Hematopoietic multipotent progenitor cell treated with erythropoietin and hydrocortisone succinate and interleukin-3 and kit ligand, for 15 days (in vitro differentiated cells): ENCODE data around the gene USP22.

Experiments
- DNase-seq: peaks from one replicate; pipeline ENCODE4 v3.0.0-alpha.2; 2015; ENCODE audit warnings: low spot score

The USP22 gene

GRCh38 chr17:21001111-21001812 lies 41.5 kb downstream of the USP22 start:
- DNase-seq = no peak

GRCh38 chr17:20999841-21000532 lies 42.8 kb downstream of the USP22 start:
- DNase-seq = no peak

- no peak for DNase-seq
Measured at GRCh38 chr17:20999044-20999573, 43.7 kb downstream of the USP22 start.

GRCh38 chr17:20998571-20999043 lies 44.2 kb downstream of the USP22 start:
- DNase-seq = no peak

- no peak for DNase-seq
Measured at GRCh38 chr17:20997711-20998570, 44.9 kb downstream of the USP22 start.

GRCh38 chr17:20996724-20997615 lies 45.8 kb downstream of the USP22 start:
- no peak for DNase-seq

- DNase-seq = no peak
Measured at GRCh38 chr17:20995873-20996723, 46.7 kb downstream of the USP22 start.

- no peak for DNase-seq
Measured at GRCh38 chr17:20995164-20995872, 47.5 kb downstream of the USP22 start.

GRCh38 chr17:20994779-20995149 lies 48.0 kb downstream of the USP22 start:
- DNase-seq = no peak

GRCh38 chr17:20993863-20994778 lies 48.7 kb downstream of the USP22 start:
- DNase-seq = no peak

GRCh38 chr17:20992987-20993862 lies 49.6 kb downstream of the USP22 start:
- peak; percentile 54 for DNase-seq

- no peak for DNase-seq
Measured at GRCh38 chr17:20992416-20992815, 50.4 kb downstream of the USP22 start.

GRCh38 chr17:20991276-20992037 lies 51.4 kb downstream of the USP22 start:
- no peak for DNase-seq

- no peak for DNase-seq
Measured at GRCh38 chr17:20989991-20990855, 52.6 kb downstream of the USP22 start.

- no peak for DNase-seq
Measured at GRCh38 chr17:20989481-20989880, 53.3 kb downstream of the USP22 start.

GRCh38 chr17:20988896-20989295 lies 53.9 kb downstream of the USP22 start:
- no peak for DNase-seq
